ENCODE results near the gene KIF23. TPM values are rescaled to one million over a fixed set of nuclear protein-coding genes. Genes with fewer than 3 reads are reported as not detected.

KIF23 gene
- polyA plus RNA-seq, 2 of the 4 experiments (the other 2 are of a cell fraction): 81.8 to 117 TPM

DNA sequence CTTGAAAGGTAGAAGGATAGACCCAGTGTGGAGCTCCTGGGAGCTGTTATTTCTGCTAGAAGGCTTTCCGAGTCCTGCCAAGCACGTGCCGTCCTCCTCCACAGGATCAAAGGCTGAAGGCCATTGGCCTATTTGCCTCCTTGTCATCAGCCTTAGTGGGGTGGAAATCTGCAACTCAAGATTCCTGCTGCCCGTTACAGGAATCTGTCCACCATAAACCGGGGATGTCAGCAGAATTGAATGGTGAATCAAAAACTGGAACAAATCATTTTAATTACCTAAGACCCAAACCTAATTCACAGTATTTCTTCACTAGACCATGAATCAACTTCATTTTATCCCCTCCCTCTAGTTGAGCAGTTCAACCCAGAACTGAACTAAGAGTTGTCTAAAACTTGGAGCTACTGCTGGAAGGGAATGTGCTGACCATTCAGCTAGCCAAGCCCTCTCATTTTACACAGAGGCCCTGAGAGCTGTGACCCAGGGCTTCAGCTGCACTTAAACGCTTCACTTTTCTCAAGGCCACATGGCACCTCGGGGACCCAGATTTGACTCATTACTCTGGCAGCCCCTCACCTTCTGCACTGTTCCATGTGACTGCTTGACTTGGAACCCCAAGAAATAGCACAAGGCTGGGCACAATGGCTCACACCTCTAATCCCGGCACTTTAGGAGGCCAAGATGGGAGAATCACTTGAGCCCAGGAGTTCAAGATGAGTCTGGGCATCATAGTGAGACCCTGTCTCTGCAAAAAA is 36.8 kb upstream of the KIF23 start:
- FAIRE-seq: no peak
- WGBS (ENCODE audit: missing lambda C conversion rate): 92% methylated on average over 8 of the region's 8 CpGs

DNA sequence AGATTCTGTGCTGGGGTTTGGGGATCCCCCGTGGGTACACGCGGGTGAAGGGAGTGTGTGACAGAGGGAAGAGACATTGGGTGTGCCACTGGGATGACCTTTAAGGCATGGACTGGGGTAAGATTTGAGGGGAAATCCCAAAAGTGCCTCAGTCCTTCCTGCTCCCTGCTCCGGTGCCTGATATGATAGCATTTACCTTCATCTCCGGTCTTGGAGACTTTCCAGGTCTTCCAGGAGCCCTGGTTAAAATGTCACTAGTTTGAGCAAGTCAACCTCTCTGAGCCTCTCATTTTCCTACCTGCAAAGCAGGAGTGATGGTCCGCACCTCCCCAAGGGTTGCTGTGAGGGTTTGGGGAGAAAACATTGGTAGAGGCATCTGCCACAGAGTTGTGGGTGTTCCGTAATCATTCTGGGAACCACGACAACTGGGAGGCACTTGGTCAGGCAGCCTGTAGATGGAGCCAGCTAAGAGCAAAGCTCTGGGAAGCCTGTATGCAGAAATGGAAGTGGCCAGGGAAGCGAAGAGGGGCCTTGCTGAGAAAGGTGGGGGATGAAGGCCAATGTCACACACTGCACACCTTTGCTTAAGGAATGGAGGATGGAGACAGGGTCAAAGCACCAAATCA is 33.9 kb upstream of the KIF23 start:
- ATAC-seq (peak; percentile 52 to 83; a peak in 4 of 6 replicates), DNase-seq (ENCODE audit: low read depth in 1 of 2, low spot score in 1 of 2) (peak in 1 of 2 experiments; percentile 41), FAIRE-seq (no peak)
- TF ChIP-seq CTCF (IDR thresholded peaks at IDR 0.05) (peak; percentile 17; the same call in 1 of the 3 replicates), POLR2AphosphoS2 (conservative IDR thresholded peaks at IDR 0.05; ENCODE audit: low read length) (no peak), CEBPB (IDR thresholded peaks at IDR 0.05) (no peak)
- WGBS (ENCODE audit: missing lambda C conversion rate): 79% methylated on average over 9 of the region's 9 CpGs
- no peak overlapping the region for H3K4me2 ChIP-seq
- no peak overlapping the region for H3K27ac ChIP-seq
- H3K4me3 ChIP-seq: no peak overlapping the region
- CTCF ChIA-PET: interaction anchor here (0.6 to 9.2 kb wide), 5 partner anchors 9 to 321 kb away, joined by 3 to 83 read pairs (median 5); no protein-coding TSS in a partner anchor
- no peaks in the 10 kb centered on the region for H3K9me3 ChIP-seq
- POLR2A ChIA-PET: no interaction called here
- H3K4me1 ChIP-seq: peaks cover 9% of the 10 kb centered on the region

More for the DNA sequence above, 36.8 kb upstream of the KIF23 start:
- TF ChIP-seq EHMT2 (IDR thresholded peaks at IDR 0.05; ENCODE audit: low read depth) (no peak), JUNB (IDR thresholded peaks at IDR 0.05) (no peak), KDM1A (IDR thresholded peaks at IDR 0.05; ENCODE audit: low read depth) (no peak), RCOR1 (IDR thresholded peaks at IDR 0.05; ENCODE audit: low read depth, low read length) (no peak), CTCF (IDR thresholded peaks at IDR 0.05) (no peak), BCL3 (IDR thresholded peaks at IDR 0.05) (no peak), SMC3 (IDR thresholded peaks at IDR 0.05) (no peak), MAFK (IDR thresholded peaks at IDR 0.05; ENCODE audit: partially characterized antibody) (no peak), MYC (IDR thresholded peaks at IDR 0.05; ENCODE audit: borderline replicate concordance, low read length) (no peak), CBX2 (IDR thresholded peaks at IDR 0.05; ENCODE audit: borderline replicate concordance, low read depth) (no peak), KDM5A (IDR thresholded peaks at IDR 0.05) (no peak), ZFP36 (IDR thresholded peaks at IDR 0.05; ENCODE audit: borderline replicate concordance, partially characterized antibody) (no peak)
- TF ChIP-seq, protein P1, sequence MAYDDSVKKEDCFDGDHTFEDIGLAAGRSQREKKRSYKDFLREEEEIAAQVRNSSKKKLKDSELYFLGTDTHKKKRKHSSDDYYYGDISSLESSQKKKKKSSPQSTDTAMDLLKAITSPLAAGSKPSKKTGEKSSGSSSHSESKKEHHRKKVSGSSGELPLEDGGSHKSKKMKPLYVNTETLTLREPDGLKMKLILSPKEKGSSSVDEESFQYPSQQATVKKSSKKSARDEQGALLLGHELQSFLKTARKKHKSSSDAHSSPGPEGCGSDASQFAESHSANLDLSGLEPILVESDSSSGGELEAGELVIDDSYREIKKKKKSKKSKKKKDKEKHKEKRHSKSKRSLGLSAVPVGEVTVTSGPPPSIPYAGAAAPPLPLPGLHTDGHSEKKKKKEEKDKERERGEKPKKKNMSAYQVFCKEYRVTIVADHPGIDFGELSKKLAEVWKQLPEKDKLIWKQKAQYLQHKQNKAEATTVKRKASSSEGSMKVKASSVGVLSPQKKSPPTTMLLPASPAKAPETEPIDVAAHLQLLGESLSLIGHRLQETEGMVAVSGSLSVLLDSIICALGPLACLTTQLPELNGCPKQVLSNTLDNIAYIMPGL (CRISPR knock-in tag; IDR thresholded peaks at IDR 0.05; ENCODE audit: borderline replicate concordance): no peak
- ChIA-PET POLR2A (interaction anchor here (0.7 kb wide), 1 partner anchor 33 kb away, joined by 3 read pairs; no protein-coding TSS in a partner anchor), CTCF (interaction anchor here (0.7 to 9.2 kb wide), 5 partner anchors 12 to 319 kb away, joined by 3 to 83 read pairs (median 5); no protein-coding TSS in a partner anchor)
- H3K4me1 ChIP-seq: peaks cover 9% of the 10 kb centered on the region
- no peak overlapping the region for H3K27ac ChIP-seq
- no peak overlapping the region for H3K4me3 ChIP-seq
- no peak for ATAC-seq
- DNase-seq (ENCODE audit: low read depth in 1 of 2, low spot score in 1 of 2): no peak
- no peak overlapping the region for H3K4me2 ChIP-seq
- H3K9me3 ChIP-seq: no peaks in the 10 kb centered on the region

All from A549 (cell line).